ENCODE measurements around the gene RGS1. TPM values are rescaled to one million over a fixed set of nuclear protein-coding genes. Genes with fewer than 3 reads are reported as not detected.
A peak's percentile ranks its signal among the peaks of the same experiment; 100 is the strongest.

Gene RGS1
- 10 to 100 TPM; 27.5 to 29.4 TPM for total RNA-seq

GRCh38 chr1:192575499-192576189 lies at the start of gene RGS1:
RGS1 (plus strand) TSS chr1:192575773; CDS start chr1:192575793, 20 bp downstream.
- peaks cover 67% of the 10 kb centered on the region for H3K4me1 Mint-ChIP-seq (ENCODE audit: low read depth)
- H3K9me3 Mint-ChIP-seq = peaks cover 1% of the 10 kb centered on the region
- ChIA-PET POLR2A (interaction anchor here (1.1 kb wide), 1 partner anchor 34 kb away, joined by 3 read pairs; no protein-coding TSS in a partner anchor), CTCF (no interaction called here)
- peak within 1 kb of the TSS; percentile 85 for H3K27ac Mint-ChIP-seq
- ATAC-seq (peak; percentile 88), DNase-seq (peak; percentile 51)
- peaks cover 13% of the 10 kb centered on the region for H3K36me3 Mint-ChIP-seq (ENCODE audit: low read depth)
- TF ChIP-seq CTCF (IDR thresholded peaks at IDR 0.05) = no peak
- no peaks in the 10 kb centered on the region for H3K27me3 Mint-ChIP-seq
- intact Hi-C loops (cut with micrococcal nuclease) = loop anchor here (2.0 to 5.0 kb wide), 2 partner anchors 33 to 69 kb away; no protein-coding TSS in a partner anchor
- H3K4me3 Mint-ChIP-seq = peak within 1 kb of the TSS; percentile 73

GRCh38 chr1:192527111-192527795 lies 48.3 kb upstream of the RGS1 start:
- Mint-ChIP-seq H3K27me3 (no peaks in the 10 kb centered on the region), H3K4me3 (no peak overlapping the region), H3K27ac (no peak overlapping the region), H3K9me3 (no peaks in the 10 kb centered on the region), H3K36me3 (ENCODE audit: low read depth) (no peaks in the 10 kb centered on the region), H3K4me1 (ENCODE audit: low read depth) (peaks cover 39% of the 10 kb centered on the region)
- no peak for DNase-seq
- ChIA-PET CTCF (no interaction called here), POLR2A (no interaction called here)
- intact Hi-C loops (cut with micrococcal nuclease) = no loop called here
- ATAC-seq = no peak
- TF ChIP-seq CTCF (IDR thresholded peaks at IDR 0.05) = no peak

- H3K4me3 Mint-ChIP-seq = no peak overlapping the region
- no peak overlapping the region for H3K27ac Mint-ChIP-seq
- TF ChIP-seq CTCF (IDR thresholded peaks at IDR 0.05) = no peak
- DNase-seq (no peak), ATAC-seq (no peak)
- ChIA-PET POLR2A (no interaction called here), CTCF (interaction anchor here (0.9 to 1.8 kb wide), 2 partner anchors 17 to 53 kb away, joined by 3 to 8 read pairs; no protein-coding TSS in a partner anchor)
- no peaks in the 10 kb centered on the region for H3K36me3 Mint-ChIP-seq (ENCODE audit: low read depth)
- intact Hi-C loops (cut with micrococcal nuclease) = no loop called here
- no peaks in the 10 kb centered on the region for H3K27me3 Mint-ChIP-seq
- peaks cover 1% of the 10 kb centered on the region for H3K9me3 Mint-ChIP-seq
- peaks cover 37% of the 10 kb centered on the region for H3K4me1 Mint-ChIP-seq (ENCODE audit: low read depth)
These were observed 47.6 kb upstream of the RGS1 start for GRCh38 chr1:192527950-192528349.

GRCh38 chr1:192529031-192529755 lies 46.4 kb upstream of the RGS1 start:
- POLR2A ChIA-PET = interaction anchor here (1.0 kb wide), 1 partner anchor 50 kb away, joined by 3 read pairs; no protein-coding TSS in a partner anchor
- ATAC-seq (no peak), DNase-seq (no peak)
- intact Hi-C loops (cut with micrococcal nuclease) = no loop called here
- Mint-ChIP-seq H3K27ac (no peak overlapping the region), H3K4me3 (no peak overlapping the region), H3K9me3 (peaks cover 1% of the 10 kb centered on the region), H3K36me3 (ENCODE audit: low read depth) (no peaks in the 10 kb centered on the region), H3K27me3 (no peaks in the 10 kb centered on the region), H3K4me1 (ENCODE audit: low read depth) (peaks cover 35% of the 10 kb centered on the region)
- no peak for TF ChIP-seq CTCF (IDR thresholded peaks at IDR 0.05)
- CTCF ChIA-PET = interaction anchor here (0.9 to 1.8 kb wide), 3 partner anchors 10 to 55 kb away, joined by 3 to 8 read pairs (median 3); no protein-coding TSS in a partner anchor

All from activated CD8-positive, alpha-beta T cell treated with anti-CD3 and anti-CD28 coated beads for 36 hours (primary cell).